Type B pancreatic cell (in vitro differentiated cells): ENCODE data around the gene VDR. TPM values are rescaled to one million over a fixed set of nuclear protein-coding genes. Genes with fewer than 3 reads are reported as not detected.

Source experiments
- DNase-seq: peaks from one replicate; pipeline ENCODE4 v3.0.0; 2021; ENCODE audit warnings: mixed read lengths; ENCODE audit not compliant: unreplicated experiment; ENCODE audit errors: extremely low spot score
- H3K27ac Mint-ChIP-seq: 2 replicates; pipeline ENCODE4 v1.8.0; 2021; ENCODE audit warnings: mild to moderate bottlenecking, mixed read lengths
- H3K27me3 Mint-ChIP-seq: 2 replicates; pipeline ENCODE4 v1.8.0; 2021; ENCODE audit warnings: mixed read lengths
- H3K36me3 Mint-ChIP-seq: 2 replicates; pipeline ENCODE4 v1.8.0; 2021; ENCODE audit warnings: mixed read lengths
- H3K4me1 Mint-ChIP-seq: one replicate; pipeline ENCODE4 v1.8.0; 2021; ENCODE audit warnings: mixed read lengths; ENCODE audit not compliant: unreplicated experiment
- H3K4me3 Mint-ChIP-seq: 2 replicates; pipeline ENCODE4 v1.8.0; 2021; ENCODE audit warnings: mild to moderate bottlenecking, mixed read lengths
- H3K9me3 Mint-ChIP-seq: 2 replicates; pipeline ENCODE4 v1.8.0; 2021; ENCODE audit warnings: mixed read lengths
- CTCF ChIP-seq: fragments of 200-600 bp; sonication (generic); conservative IDR thresholded peaks from 2 replicates; pipeline ENCODE4 v1.5.0; 2021; ENCODE audit warnings: antibody characterized with exemption, mild to moderate bottlenecking
- total RNA-seq: library from RNA; stranded (reverse); gene quantifications from 2 replicates; pipeline ENCODE4 v1.2.1, GENCODE V29; 2021; ENCODE audit warnings: low replicate concordance

The VDR gene
- total RNA-seq, 1 donor from 2014 or later, result 0.77 TPM

- DNase-seq, result no peak
- H3K27ac Mint-ChIP-seq, result no peak overlapping the region
- H3K27me3 Mint-ChIP-seq, result no peaks in the 10 kb centered on the region
- H3K4me1 Mint-ChIP-seq, result peaks cover 6% of the 10 kb centered on the region
- H3K4me3 Mint-ChIP-seq, result no peak overlapping the region
- no peaks in the 10 kb centered on the region for H3K9me3 Mint-ChIP-seq
- no peaks in the 10 kb centered on the region for H3K36me3 Mint-ChIP-seq
- TF ChIP-seq CTCF, result no peak
Observed at GRCh38 chr12:47884501-47884900, 20.3 kb downstream of the VDR start.

- Mint-ChIP-seq H3K27me3 (no peaks in the 10 kb centered on the region), H3K4me3 (no peak overlapping the region), H3K9me3 (no peaks in the 10 kb centered on the region), H3K4me1 (peaks cover 4% of the 10 kb centered on the region), H3K27ac (no peak overlapping the region), H3K36me3 (no peaks in the 10 kb centered on the region)
- DNase-seq, result no peak
- TF ChIP-seq CTCF, result no peak
Observed at GRCh38 chr12:47883663-47884195, 21.1 kb downstream of the VDR start.

GRCh38 chr12:47882781-47883546 is 21.8 kb downstream of the VDR start:
- no peak for TF ChIP-seq CTCF
- Mint-ChIP-seq H3K9me3 (no peaks in the 10 kb centered on the region), H3K36me3 (no peaks in the 10 kb centered on the region), H3K4me3 (no peak overlapping the region), H3K27me3 (no peaks in the 10 kb centered on the region), H3K4me1 (no peaks in the 10 kb centered on the region), H3K27ac (no peak overlapping the region)
- DNase-seq, result no peak

GRCh38 chr12:47881826-47882427 is 22.9 kb downstream of the VDR start:
- Mint-ChIP-seq H3K9me3 (no peaks in the 10 kb centered on the region), H3K27ac (no peak overlapping the region), H3K4me3 (no peak overlapping the region), H3K4me1 (no peaks in the 10 kb centered on the region), H3K27me3 (no peaks in the 10 kb centered on the region), H3K36me3 (no peaks in the 10 kb centered on the region)
- no peak for DNase-seq
- TF ChIP-seq CTCF, result no peak

GRCh38 chr12:47881051-47881450 is 23.7 kb downstream of the VDR start:
- Mint-ChIP-seq H3K9me3 (no peaks in the 10 kb centered on the region), H3K4me1 (no peaks in the 10 kb centered on the region), H3K27ac (no peak overlapping the region), H3K27me3 (no peaks in the 10 kb centered on the region), H3K4me3 (no peak overlapping the region), H3K36me3 (no peaks in the 10 kb centered on the region)
- DNase-seq, result no peak
- TF ChIP-seq CTCF, result no peak
